Upper lobe of left lung (tissue), 6 donors: ENCODE data around the gene HUNK. TPM values are rescaled to one million over a fixed set of nuclear protein-coding genes. Genes with fewer than 3 reads are reported as not detected.

Source experiments
- ATAC-seq, 2 donors: fragments of 200-7000 bp; cut with Tn5 transposase; one replicate each; pipeline ENCODE4 v1.9.1; 2022; ENCODE audit warnings: mild to moderate bottlenecking in 2 of 2, moderate library complexity in 2 of 2; ENCODE audit not compliant: low FRiP score in 2 of 2
- DNase-seq, 2 donors: peaks; one replicate each; pipeline ENCODE4 v3.0.0-alpha.2; 2019 to 2020
- H3K27ac ChIP-seq, 4 donors: fragments of 200-600 bp; sonication (generic); one replicate each; pipeline ENCODE4 v1.5.1; 2016 to 2019
- H3K27me3 ChIP-seq, 4 donors: fragments of 200-600 bp; sonication (generic); one replicate each; pipeline ENCODE4 v1.5.1; 2017 to 2019
- H3K36me3 ChIP-seq, 4 donors: fragments of 200-600 bp; sonication (generic); one replicate each; pipeline ENCODE4 v1.5.1; 2016 to 2019
- H3K4me1 ChIP-seq, 4 donors: fragments of 200-600 bp; sonication (generic); one replicate each; pipeline ENCODE4 v1.5.1; 2018 to 2019
- H3K4me3 ChIP-seq, 4 donors: fragments of 200-600 bp; sonication (generic); one replicate each; pipeline ENCODE4 v1.5.1; 2017 to 2019; ENCODE audit warnings: mild to moderate bottlenecking in 2 of 4, moderate library complexity in 1 of 4
- H3K9me3 ChIP-seq, 4 donors: fragments of 200-600 bp; sonication (generic); one replicate each; pipeline ENCODE4 v1.5.1; 2018 to 2019
- EP300 ChIP-seq, 4 donors: sonication (generic); formaldehyde crosslinking; IDR thresholded peaks; one replicate each; pipeline ENCODE4 v1.5.1; 2017; ENCODE audit warnings: antibody characterized with exemption in 4 of 4, control low read depth in 2 of 4
- POLR2A ChIP-seq, 4 donors: fragments of 450-650 bp; IDR thresholded peaks; one replicate each; pipeline ENCODE4 v1.5.1; 2016 to 2017; ENCODE audit warnings: antibody characterized with exemption in 4 of 4, mild to moderate bottlenecking in 2 of 4
- POLR2AphosphoS5 ChIP-seq, 2 donors: sonication (generic); formaldehyde crosslinking; IDR thresholded peaks; one replicate each; pipeline ENCODE4 v1.5.1; 2017; ENCODE audit warnings: antibody characterized with exemption in 2 of 2
- WGBS, 2 donors: methylation state at CpG; one replicate each; pipeline ENCODE4 v1.1.5; 2017 to 2018; 5-methylcytosine and 5-hydroxymethylcytosine counted together
- total RNA-seq, 6 donors: library from RNA; depleted of rRNA in 4 of 6; stranded (reverse); fragments of >200 nt in 4 of 6; gene quantifications; one replicate each; pipeline versions ENCODE4 v1.1.0 to v1.2.1, GENCODE V29; 2016 to 2021
- TF ChIP-seq, protein P1 (sequence below), 6 experiments: fragments of 450-650 bp in 4 of 6; fragments of 200-600 bp in 2 of 6; sonication (generic) in 2 of 6; IDR thresholded peaks; one replicate each; pipeline ENCODE4 v1.5.1; 2016 to 2019; ENCODE audit warnings: antibody characterized with exemption in 6 of 6
- donor health status: DM: no; HTN: no; CAD: no; lungs with moderate emphysema.
- donor health status: DM: no; HTN: yes; CAD: no; lungs with severe emphysema.

HUNK gene
- total RNA-seq, 6 donors from 2014 or later: 1.1 to 6.2 (median 2.2) TPM

DNA sequence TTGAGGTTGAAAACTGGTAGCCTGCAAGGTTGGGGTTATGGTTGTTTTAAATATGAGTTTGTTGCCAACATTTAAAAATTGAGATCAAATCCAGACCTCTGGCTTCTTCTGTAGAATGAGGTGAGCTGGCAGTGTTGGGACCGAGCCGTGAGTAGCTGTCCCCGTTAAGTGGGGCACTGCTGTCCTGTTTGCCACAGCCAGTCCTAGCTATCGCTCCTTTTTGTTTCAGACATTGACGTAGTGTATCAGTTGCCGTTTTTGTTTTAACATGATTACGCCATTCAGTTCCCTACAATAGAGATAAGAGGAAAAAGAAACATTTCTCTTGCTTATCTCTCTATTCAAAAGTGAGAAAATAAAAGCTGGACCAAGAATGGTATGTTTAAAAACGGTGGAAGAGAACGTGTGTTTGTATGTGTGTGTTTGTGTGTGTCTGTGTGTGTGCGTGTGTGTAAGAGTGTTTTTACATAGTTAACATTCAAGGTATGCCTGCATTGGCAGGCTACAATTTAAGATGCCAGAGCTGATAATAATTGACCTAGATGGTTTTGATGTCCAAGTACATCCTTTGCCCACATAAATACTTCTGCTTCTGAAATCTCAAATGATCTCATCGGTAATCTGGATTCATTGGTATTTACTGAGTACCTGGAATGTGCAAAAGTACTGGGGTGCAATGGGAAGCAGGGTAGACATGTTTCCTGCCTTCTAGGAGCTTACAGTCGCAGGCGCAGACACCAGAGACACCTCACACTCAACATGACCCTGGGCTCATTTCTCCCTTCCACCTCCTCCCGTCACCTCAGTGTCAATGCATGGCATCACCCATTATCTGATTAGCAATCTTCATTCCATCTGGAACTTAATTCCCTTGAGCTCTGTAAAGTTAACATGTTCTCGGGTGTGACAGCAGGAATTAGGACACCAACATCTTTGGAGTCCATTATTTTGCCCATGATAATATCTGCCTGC, 65.8 kb downstream of the HUNK start:
- H3K36me3 ChIP-seq: no peaks in the 10 kb centered on the region
- ATAC-seq (no peak), DNase-seq (no peak)
- H3K27ac ChIP-seq: no peak overlapping the region
- WGBS, 2 donors: 68 to 69% methylated on average over 15 of the region's 15 CpGs
- H3K9me3 ChIP-seq: no peaks in the 10 kb centered on the region
- no peaks in the 10 kb centered on the region for H3K4me1 ChIP-seq
- TF ChIP-seq EP300 (IDR thresholded peaks at IDR 0.05): no peak
- no peak for TF ChIP-seq POLR2AphosphoS5 (IDR thresholded peaks at IDR 0.05)
- TF ChIP-seq, protein P1, sequence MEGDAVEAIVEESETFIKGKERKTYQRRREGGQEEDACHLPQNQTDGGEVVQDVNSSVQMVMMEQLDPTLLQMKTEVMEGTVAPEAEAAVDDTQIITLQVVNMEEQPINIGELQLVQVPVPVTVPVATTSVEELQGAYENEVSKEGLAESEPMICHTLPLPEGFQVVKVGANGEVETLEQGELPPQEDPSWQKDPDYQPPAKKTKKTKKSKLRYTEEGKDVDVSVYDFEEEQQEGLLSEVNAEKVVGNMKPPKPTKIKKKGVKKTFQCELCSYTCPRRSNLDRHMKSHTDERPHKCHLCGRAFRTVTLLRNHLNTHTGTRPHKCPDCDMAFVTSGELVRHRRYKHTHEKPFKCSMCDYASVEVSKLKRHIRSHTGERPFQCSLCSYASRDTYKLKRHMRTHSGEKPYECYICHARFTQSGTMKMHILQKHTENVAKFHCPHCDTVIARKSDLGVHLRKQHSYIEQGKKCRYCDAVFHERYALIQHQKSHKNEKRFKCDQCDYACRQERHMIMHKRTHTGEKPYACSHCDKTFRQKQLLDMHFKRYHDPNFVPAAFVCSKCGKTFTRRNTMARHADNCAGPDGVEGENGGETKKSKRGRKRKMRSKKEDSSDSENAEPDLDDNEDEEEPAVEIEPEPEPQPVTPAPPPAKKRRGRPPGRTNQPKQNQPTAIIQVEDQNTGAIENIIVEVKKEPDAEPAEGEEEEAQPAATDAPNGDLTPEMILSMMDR (IDR thresholded peaks at IDR 0.05): no peak
- no peak for TF ChIP-seq POLR2A (IDR thresholded peaks at IDR 0.05)
- no peak overlapping the region for H3K4me3 ChIP-seq
- H3K27me3 ChIP-seq: no peaks in the 10 kb centered on the region

DNA sequence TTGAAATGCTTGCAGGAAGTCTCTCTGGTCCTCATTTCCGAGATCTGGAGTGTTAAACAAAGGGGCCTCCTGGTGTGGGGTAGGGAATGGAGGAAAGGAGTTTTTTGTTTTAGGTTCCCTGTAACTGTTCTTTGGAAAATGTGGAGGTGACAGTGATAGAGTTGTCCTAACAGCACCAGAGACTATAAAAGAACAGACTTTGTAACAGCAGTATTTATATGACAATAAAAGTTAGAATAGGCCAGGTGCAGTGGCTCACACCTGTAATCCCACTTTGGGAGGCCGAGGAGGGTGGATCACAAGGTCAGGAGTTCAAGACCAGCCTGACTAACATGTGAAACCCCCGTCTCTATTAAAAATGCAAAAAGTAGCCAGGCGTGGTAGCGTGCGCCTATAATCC, 68.9 kb downstream of the HUNK start:
- H3K4me3 ChIP-seq: no peak overlapping the region
- H3K4me1 ChIP-seq: no peaks in the 10 kb centered on the region
- TF ChIP-seq, protein P1 (IDR thresholded peaks at IDR 0.05): no peak
- no peak for TF ChIP-seq POLR2A (IDR thresholded peaks at IDR 0.05)
- TF ChIP-seq EP300 (IDR thresholded peaks at IDR 0.05): no peak
- no peak for TF ChIP-seq POLR2AphosphoS5 (IDR thresholded peaks at IDR 0.05)
- DNase-seq (no peak), ATAC-seq (no peak)
- H3K9me3 ChIP-seq: no peaks in the 10 kb centered on the region
- H3K27ac ChIP-seq: no peak overlapping the region
- H3K27me3 ChIP-seq: no peaks in the 10 kb centered on the region
- no peaks in the 10 kb centered on the region for H3K36me3 ChIP-seq
- 89% methylated on average over 6 of the region's 6 CpGs for WGBS, 2 donors

DNA sequence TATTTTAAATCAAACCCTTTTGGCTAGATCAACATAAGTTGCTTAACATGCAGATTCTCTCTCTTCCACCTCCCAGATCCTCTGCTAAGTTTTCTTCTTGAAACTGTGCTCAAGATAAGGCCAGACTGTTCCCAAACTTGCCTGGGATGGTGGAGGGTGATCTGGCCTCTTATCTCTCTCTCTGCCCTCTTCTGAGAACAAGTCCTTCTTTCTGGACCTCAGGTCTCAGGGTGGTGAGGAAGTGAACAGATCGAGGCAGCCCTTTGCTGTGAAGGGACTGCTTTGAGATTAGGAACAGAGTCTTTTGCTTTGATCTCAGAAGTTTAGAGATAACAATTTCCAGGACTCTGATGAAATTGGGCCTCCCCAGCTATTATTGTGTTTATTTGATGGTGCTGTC, 70.7 kb downstream of the HUNK start:
- no peak for DNase-seq
- no peaks in the 10 kb centered on the region for H3K36me3 ChIP-seq
- no peaks in the 10 kb centered on the region for H3K9me3 ChIP-seq
- H3K27me3 ChIP-seq: no peaks in the 10 kb centered on the region
- no peak overlapping the region for H3K27ac ChIP-seq
- TF ChIP-seq POLR2AphosphoS5 (IDR thresholded peaks at IDR 0.05) (no peak), POLR2A (IDR thresholded peaks at IDR 0.05) (no peak), EP300 (IDR thresholded peaks at IDR 0.05) (no peak)
- TF ChIP-seq, protein P1 (IDR thresholded peaks at IDR 0.05): no peak
- no peaks in the 10 kb centered on the region for H3K4me1 ChIP-seq
- no peak for ATAC-seq
- WGBS, 2 donors: 17% methylated on average over 1 of the region's 1 CpG
- H3K4me3 ChIP-seq: no peak overlapping the region

DNA sequence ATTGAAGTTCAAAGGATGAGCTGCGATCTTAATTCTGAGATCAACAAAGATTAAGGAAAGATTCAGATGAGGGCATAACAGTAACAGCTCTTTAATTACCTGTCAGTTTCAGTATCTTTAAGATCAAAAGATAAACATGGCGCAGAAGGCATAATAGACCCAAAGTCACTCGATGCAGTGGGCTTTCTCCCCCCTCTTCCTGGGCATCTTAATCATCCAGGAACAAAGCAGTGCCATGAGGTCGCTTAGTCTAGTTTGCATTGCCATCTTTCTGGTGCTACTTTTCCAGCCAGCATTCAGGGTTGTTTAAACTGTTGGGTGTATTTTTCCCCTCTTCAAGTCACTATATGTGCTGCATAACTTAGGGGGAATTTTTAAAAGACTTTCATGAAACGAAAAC, 72.3 kb downstream of the HUNK start:
- no peak for ATAC-seq
- 41 to 46% methylated on average over 5 of the region's 5 CpGs for WGBS, 2 donors

More for the DNA sequence above, 72.3 kb downstream of the HUNK start:
- DNase-seq: no peak
- Histone ChIP-seq H3K9me3 (no peaks in the 10 kb centered on the region), H3K4me3 (no peak overlapping the region), H3K27ac (no peak overlapping the region), H3K27me3 (no peaks in the 10 kb centered on the region), H3K4me1 (no peaks in the 10 kb centered on the region), H3K36me3 (no peaks in the 10 kb centered on the region)
- TF ChIP-seq POLR2A (IDR thresholded peaks at IDR 0.05) (no peak), EP300 (IDR thresholded peaks at IDR 0.05) (no peak), POLR2AphosphoS5 (IDR thresholded peaks at IDR 0.05) (no peak)
- TF ChIP-seq, protein P1 (IDR thresholded peaks at IDR 0.05): no peak
